NCI-H2107 (cell line): Measurements from ENCODE around the gene MLLT6.
A peak's percentile ranks its signal among the peaks of the same experiment; 100 is the strongest.
"Not testable (repeated sequence)": the region's sequence is repeated elsewhere in the genome, so short reads cannot be mapped to it uniquely, and the experiment has no call there.

ENCODE experiments used
- DNase-seq: peaks from one replicate; lab custom pipeline; 2025; lab: John Stamatoyannopoulos, UW

MLLT6 gene

GRCh38 chr17:38707678-38708351 lies 2.7 kb downstream of the MLLT6 start:
- DNase-seq, result no peak

GRCh38 chr17:38709104-38709820 lies 4.2 kb downstream of the MLLT6 start:
- no peak for DNase-seq

- no peak for DNase-seq
Observed at GRCh38 chr17:38709864-38710603, 5.0 kb downstream of the MLLT6 start.

GRCh38 chr17:38710604-38710962 lies 5.5 kb downstream of the MLLT6 start:
- DNase-seq, result no peak

GRCh38 chr17:38710985-38711384 lies 5.9 kb downstream of the MLLT6 start:
- no peak for DNase-seq

GRCh38 chr17:38711792-38712571 lies 6.9 kb downstream of the MLLT6 start:
- no peak for DNase-seq

- no peak for DNase-seq
Observed at GRCh38 chr17:38712593-38712992, 7.5 kb downstream of the MLLT6 start.

GRCh38 chr17:38713456-38714075 lies 8.5 kb downstream of the MLLT6 start:
- DNase-seq, result no peak

GRCh38 chr17:38715216-38715943 lies 10.3 kb downstream of the MLLT6 start:
- DNase-seq, result no peak

GRCh38 chr17:38716368-38717005 lies 11.4 kb downstream of the MLLT6 start:
- DNase-seq, result no peak

- no peak for DNase-seq
Observed at GRCh38 chr17:38717139-38717745, 12.2 kb downstream of the MLLT6 start.

GRCh38 chr17:38719289-38719942 lies 14.3 kb downstream of the MLLT6 start:
- DNase-seq, result no peak

- no peak for DNase-seq
Observed at GRCh38 chr17:38719943-38720641, 15.0 kb downstream of the MLLT6 start.

- no peak for DNase-seq
Observed at GRCh38 chr17:38720941-38721340, 15.9 kb downstream of the MLLT6 start.

GRCh38 chr17:38721802-38722201 lies 16.7 kb downstream of the MLLT6 start:
- DNase-seq, result no peak

GRCh38 chr17:38724337-38724988 lies 19.4 kb downstream of the MLLT6 start:
- peak; percentile 55 for DNase-seq

GRCh38 chr17:38725066-38725465 lies 20.0 kb downstream of the MLLT6 start:
- no peak for DNase-seq

- DNase-seq, result not testable (repeated sequence)
Observed at GRCh38 chr17:38726145-38726544, 21.1 kb downstream of the MLLT6 start.
